ENCODE measurements around the gene CLCN2.

Gene CLCN2

DNA sequence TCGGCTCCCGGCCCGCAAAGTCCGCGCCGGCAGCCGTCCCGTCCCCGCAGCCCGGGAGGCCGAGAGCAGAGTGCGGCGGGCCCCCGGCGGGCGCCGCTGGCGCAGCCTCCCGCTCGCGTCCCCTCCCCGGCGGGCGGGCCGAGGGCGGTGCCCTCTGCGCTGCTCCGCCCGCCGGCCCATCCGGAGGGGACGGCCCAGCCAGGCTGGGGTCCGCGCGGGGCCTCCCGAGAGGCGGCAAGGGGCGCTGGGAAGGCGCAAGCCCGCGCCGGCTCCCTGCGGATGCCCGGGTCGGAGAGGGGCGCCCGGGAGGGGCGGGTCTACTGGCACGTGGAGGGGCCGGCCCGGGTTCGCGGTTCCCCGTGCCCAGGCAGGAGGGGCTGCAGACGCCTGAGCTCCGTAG is at the start of gene CLCN2, which contains the start of gene POLR2H:
Gene CLCN2 (minus strand): TSS at position 74 of the 400 bp plus-strand sequence. CDS start 126 bp downstream, outside the sequence.
Gene POLR2H (plus strand): TSS at position 179 of the 400 bp plus-strand sequence. CDS start 1,783 bp downstream, outside the sequence.
- DNase-seq (ENCODE audit: low spot score) = peak; percentile 68

DNA sequence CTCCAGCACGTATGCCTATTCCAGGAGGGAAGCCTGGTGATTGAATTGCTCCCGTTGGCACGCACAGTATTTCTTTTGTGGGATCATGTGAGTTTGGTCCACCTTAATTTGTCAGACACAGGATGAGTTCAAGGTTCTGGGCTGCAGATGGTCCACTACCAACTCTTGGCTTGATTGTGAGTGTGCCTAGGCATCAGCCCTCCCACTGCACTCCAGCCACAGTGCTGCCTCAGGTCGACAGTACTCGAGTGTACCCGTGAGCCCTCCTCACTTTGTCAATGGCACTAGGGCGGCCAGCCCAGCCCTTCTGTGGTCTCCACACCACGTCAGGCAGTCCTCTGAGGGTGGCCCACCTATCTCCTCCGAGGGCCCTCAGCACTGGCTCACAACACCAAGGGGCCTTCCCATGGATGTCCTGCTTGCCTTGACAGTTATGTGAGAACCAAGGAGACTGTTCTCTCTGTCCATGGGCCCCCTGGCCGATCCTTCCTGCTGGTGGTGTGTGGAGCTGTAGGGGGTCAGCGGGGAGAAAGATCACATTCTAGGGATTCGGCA is 48.6 kb upstream of the CLCN2 start:
- DNase-seq (ENCODE audit: low spot score) = no peak

- DNase-seq (ENCODE audit: low spot score) = no peak
These were observed 48.0 kb upstream of the CLCN2 start for GRCh38 chr3:184409331-184409926.

DNA sequence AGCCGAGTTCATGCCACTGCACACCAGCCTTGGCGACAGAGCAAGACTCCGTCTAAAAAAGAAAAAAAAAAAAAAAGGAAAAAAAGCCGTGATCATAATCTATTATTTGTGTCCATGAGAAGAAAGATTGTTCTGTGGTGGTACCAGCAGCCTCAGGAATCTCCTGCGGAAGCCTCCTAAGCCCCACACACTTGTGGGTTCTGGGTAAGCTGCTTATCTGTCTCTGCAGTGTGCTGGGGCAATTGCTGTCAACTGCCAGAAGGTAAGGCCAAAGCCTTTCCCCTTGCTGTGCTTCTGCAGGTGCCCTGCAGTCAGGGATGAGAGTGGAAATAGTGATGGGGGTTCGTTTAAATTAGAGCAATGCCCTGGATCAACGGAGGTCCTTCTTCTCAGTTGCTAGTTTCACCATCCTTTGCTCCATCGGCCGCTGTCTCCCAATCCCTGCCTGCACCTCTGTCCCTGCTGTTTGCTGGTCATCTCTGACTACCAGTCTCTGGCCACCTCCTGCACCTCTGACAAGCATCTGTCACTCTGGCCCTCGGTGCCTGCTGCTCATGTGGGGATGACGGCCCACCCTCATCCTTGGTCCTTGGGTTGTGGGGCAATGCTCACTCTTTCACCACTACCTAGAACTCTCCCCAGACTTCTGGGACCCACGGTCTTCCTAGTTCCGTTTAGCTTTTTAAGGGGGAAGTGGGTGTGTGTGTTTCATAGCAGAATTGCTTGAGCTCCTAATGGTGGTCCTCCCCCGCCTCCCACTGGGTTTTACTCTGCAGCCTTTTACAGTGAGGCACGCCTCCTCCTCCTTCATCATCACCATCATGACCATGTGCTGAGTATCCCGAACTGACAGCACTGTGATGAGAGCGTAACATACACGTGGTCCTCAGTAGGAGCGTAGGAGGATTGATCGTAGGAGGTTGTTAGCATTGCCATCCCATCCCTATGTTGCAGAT is 43.9 kb upstream of the CLCN2 start:
- no peak for DNase-seq (ENCODE audit: low spot score)

GRCh38 chr3:184399410-184399809 is 38.0 kb upstream of the CLCN2 start:
- DNase-seq (ENCODE audit: low spot score) = peak; percentile 44

DNA sequence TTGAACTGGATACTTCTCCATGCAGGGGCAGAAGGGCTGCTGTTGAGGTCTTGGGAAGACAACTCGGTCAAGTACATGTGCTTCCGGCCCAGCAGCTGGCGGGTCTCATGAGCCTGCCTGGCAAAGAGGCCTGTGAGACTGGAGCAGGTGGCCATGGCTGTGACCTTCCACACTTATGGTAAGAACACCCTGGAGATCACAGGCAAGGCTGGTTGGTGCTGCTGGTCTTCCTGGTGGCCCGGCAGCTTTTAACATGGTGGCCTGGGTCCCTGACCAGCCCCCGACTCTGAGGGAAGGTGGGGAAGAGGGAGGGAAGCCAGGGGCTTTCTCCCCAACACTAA is 33.9 kb upstream of the CLCN2 start:
- no peak for DNase-seq (ENCODE audit: low spot score)

GRCh38 chr3:184391266-184391665 is 29.9 kb upstream of the CLCN2 start:
- DNase-seq (ENCODE audit: low spot score) = no peak

DNA sequence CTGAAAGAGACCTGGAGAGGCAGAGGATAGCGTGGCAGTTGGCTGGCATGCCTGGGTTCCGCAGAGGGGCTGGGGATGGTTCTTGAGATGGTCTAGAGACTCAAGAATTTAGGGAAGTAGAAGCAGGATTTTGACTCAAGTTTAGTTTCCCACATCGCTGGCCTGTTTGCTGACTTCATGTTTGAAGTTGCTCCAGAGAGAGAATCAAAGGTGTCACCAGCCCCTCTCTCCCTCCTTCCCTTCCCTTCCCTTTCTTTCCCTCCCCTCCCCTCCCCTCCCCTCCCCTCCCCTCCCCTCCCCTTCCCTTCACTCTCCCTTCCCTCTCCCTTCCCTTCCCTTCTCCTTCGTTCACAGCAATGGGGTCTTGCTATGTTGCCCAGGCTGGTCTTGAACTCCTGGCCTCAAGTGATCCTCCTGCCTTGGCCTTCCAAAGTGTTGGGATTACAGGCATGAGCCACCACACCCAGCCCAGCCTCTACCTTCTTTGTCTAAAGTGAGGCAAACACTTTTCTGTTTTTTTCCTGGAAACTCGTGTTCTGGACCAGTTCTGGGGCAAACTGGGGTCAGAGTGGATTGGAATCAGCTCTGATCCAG is 28.6 kb upstream of the CLCN2 start:
- DNase-seq (ENCODE audit: low spot score) = no peak

- no peak for DNase-seq (ENCODE audit: low spot score)
These were observed 28.0 kb upstream of the CLCN2 start for GRCh38 chr3:184389384-184389783.

GRCh38 chr3:184388936-184389230 is 27.5 kb upstream of the CLCN2 start:
- no peak for DNase-seq (ENCODE audit: low spot score)

- no peak for DNase-seq (ENCODE audit: low spot score)
These were observed 26.9 kb upstream of the CLCN2 start for GRCh38 chr3:184388164-184388935.

DNA sequence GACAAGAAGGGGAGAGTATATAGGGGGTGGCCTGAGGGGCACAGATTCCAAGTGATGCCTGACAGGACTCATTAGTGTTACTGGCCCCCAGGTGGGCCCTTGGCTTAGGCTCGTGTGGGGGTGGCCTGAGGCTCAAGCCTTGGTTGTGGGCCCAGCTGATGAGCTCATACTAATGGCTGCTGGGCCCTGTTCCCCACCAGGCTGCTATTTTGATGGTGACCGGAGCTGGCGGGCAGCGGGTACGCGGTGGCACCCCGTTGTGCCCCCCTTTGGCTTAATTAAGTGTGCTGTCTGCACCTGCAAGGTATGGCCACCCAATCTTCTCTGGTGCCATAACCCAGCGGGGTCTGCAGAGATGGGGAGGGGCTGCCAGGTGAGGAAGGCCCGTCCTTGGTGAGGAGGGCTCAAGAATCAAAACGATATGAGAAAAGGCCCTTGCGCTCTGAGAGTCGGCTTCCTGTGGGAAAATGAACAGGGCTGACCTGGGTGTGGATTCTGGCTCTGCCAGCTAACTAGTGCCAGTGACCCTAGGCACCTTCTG is 25.8 kb upstream of the CLCN2 start:
- no peak for DNase-seq (ENCODE audit: low spot score)

DNA sequence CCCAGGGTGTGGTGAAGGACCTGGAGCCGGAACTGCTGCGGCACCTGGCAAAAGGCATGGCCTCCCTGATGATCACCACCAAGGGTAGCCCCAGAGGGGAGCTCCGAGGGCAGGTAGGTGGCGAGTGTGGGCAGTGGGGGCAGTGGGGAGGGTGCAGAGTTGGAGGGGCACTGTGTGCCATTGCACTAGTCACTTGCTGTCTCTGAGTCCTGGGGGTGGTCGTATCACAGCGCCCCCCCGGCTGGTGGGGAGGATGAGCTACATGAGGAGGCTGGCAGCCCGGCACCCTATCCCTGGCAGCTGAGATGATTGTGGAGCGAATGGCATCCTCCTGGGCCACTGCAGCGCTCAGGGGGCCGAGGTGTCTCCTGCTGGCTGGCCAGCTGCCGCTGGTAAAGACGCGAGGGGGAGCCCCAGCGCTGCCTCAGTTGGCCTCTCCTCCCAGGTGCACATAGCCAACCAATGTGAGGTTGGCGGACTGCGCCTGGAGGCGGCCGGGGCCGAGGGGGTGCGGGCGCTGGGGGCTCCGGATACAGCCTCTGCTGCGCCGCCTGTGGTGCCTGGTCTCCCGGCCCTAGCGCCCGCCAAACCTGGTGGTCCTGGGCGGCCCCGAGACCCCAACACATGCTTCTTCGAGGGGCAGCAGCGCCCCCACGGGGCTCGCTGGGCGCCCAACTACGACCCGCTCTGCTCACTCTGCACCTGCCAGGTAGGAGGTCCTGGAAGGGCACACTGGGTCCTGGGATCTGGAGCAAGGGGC is 24.8 kb upstream of the CLCN2 start:
- no peak for DNase-seq (ENCODE audit: low spot score)

- DNase-seq (ENCODE audit: low spot score) = no peak
These were observed 23.5 kb upstream of the CLCN2 start for GRCh38 chr3:184384856-184385422.

DNA sequence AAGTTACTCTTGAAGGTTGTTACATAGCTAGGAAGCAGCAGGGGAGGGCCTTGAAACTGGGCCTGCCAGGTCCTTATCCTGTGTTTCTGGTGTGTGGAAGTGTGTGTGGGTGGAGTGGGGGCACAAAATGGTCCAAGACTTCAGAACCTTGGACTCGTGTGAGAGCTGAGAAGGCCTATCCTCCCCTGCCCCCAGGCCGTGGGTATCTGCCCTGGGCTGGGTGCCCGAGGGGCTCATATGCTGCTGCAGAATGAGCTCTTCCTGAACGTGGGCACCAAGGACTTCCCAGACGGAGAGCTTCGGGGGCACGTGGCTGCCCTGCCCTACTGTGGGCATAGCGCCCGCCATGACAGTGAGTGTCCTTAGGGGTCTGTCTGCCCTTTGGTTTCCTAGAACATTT is 22.9 kb upstream of the CLCN2 start:
- no peak for DNase-seq (ENCODE audit: low spot score)

DNA sequence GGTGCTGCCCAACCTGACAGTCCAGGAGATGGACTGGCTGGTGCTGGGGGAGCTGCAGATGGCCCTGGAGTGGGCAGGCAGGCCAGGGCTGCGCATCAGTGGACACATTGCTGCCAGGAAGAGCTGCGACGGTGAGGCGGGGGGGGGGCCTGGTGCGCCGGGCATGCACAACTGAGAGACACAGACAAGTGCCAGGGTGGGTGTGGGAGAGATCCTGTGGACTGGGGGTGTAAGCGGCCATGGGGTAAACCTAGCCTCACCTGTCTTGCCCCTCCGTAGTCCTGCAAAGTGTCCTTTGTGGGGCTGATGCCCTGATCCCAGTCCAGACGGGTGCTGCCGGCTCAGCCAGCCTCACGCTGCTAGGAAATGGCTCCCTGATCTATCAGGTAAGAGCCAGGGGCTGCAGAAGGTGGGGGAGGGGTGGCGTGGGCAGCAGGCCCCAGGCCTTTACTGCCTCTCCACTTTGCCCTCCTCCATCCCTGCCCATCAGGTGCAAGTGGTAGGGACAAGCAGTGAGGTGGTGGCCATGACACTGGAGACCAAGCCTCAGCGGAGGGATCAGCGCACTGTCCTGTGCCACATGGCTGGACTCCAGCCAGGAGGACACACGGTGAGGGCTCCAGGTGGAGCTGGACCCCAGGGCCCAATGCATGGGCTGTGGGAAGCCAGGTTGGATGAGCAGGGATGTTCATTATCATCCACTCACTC is 21.8 kb upstream of the CLCN2 start:
- DNase-seq (ENCODE audit: low spot score) = no peak

DNA sequence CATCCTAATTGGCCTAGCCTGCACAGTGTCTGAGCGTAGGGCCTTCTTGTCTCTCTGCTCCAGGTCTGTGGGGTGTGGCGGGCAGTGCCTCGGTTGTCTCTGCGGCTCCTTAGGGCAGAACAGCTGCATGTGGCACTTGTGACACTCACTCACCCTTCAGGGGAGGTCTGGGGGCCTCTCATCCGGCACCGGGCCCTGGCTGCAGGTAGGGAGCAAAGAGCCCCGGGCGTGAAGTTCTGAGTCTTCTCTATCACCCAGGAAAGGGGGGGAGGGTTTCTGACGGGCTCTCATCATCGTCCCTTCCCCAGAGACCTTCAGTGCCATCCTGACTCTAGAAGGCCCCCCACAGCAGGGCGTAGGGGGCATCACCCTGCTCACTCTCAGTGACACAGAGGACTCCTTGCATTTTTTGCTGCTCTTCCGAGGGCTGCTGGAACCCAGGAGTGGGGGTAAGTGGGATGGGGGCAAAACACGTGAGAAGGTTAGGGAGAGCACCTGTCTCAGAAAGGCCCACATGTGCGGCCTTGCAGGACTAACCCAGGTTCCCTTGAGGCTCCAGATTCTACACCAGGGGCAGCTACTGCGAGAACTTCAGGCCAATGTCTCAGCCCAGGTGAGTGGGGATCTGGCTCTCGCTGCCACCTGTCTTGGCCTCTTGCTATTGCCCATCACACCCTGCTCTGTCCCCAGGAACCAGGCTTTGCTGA is 21.1 kb upstream of the CLCN2 start:
- no peak for DNase-seq (ENCODE audit: low spot score)

DNA sequence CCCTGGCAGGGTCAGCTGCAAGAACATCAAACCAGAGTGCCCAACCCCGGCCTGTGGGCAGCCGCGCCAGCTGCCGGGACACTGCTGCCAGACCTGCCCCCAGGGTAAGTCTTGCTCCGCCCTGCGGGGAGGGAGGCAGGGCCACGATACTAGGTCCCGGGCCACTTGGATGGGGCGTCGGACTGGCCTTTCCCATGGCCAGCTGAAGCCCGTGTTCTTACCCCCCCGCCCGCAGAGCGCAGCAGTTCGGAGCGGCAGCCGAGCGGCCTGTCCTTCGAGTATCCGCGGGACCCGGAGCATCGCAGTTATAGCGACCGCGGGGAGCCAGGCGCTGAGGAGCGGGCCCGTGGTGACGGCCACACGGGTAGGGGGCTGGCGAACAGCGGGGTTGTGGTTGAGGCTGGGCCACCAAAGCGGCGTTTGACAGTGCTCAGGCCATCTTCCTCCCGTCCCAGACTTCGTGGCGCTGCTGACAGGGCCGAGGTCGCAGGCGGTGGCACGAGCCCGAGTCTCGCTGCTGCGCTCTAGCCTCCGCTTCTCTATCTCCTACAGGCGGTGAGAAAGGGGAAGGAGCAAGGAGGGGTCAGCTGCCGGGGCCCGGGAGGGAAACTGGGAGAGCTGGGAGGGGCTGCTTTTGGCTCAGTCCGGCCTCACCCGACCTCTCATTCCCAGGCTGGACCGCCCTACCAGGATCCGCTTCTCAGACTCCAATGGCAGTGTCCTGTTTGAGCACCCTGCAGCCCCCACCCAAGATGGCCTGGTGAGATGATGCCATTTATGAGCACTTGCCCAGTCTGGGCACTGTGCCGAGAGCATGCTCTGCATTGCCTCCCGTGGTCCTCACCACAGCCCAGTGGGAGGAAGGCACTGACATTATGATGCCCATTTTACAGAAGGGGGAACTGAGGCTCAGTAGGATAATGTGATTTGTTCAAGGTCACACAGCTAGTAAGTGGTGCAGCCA is 20.1 kb upstream of the CLCN2 start:
- no peak for DNase-seq (ENCODE audit: low spot score)

Measured in RKO (cell line).